Ishikawa (cell line): ENCODE measurements around the gene CYBRD1.

Experiments
- CREB1 ChIP-seq: IDR thresholded peaks from 2 replicates; pipeline ENCODE4 v1.6.1; 2012; ENCODE audit warnings: low read depth
- USF1 ChIP-seq: IDR thresholded peaks from 2 replicates; pipeline ENCODE4 v1.6.1; 2012
- TF ChIP-seq, protein P1 (sequence below): IDR thresholded peaks from 2 replicates; pipeline ENCODE4 v1.6.1; 2012; ENCODE audit warnings: low read depth, mild to moderate bottlenecking

DNA sequence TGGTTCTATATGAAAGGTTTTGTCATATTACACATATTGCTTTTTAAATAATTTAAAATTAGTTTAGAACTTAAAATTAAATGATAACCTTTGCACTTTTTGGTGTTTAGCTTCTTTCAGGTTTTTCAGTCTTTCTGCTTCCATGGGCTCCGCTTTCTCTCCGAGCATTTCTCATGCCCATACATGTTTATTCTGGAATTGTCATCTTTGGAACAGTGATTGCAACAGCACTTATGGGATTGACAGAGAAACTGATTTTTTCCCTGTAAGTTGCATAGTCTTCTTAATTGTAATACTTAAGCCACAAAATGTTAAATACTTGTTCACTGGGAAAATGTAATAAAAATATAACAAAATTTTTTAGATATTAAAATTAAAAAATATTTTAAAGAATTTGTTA, 31.0 kb downstream of the CYBRD1 start:
- TF ChIP-seq, protein P1, sequence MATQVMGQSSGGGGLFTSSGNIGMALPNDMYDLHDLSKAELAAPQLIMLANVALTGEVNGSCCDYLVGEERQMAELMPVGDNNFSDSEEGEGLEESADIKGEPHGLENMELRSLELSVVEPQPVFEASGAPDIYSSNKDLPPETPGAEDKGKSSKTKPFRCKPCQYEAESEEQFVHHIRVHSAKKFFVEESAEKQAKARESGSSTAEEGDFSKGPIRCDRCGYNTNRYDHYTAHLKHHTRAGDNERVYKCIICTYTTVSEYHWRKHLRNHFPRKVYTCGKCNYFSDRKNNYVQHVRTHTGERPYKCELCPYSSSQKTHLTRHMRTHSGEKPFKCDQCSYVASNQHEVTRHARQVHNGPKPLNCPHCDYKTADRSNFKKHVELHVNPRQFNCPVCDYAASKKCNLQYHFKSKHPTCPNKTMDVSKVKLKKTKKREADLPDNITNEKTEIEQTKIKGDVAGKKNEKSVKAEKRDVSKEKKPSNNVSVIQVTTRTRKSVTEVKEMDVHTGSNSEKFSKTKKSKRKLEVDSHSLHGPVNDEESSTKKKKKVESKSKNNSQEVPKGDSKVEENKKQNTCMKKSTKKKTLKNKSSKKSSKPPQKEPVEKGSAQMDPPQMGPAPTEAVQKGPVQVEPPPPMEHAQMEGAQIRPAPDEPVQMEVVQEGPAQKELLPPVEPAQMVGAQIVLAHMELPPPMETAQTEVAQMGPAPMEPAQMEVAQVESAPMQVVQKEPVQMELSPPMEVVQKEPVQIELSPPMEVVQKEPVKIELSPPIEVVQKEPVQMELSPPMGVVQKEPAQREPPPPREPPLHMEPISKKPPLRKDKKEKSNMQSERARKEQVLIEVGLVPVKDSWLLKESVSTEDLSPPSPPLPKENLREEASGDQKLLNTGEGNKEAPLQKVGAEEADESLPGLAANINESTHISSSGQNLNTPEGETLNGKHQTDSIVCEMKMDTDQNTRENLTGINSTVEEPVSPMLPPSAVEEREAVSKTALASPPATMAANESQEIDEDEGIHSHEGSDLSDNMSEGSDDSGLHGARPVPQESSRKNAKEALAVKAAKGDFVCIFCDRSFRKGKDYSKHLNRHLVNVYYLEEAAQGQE, result no peak
- TF ChIP-seq USF1 (no peak), CREB1 (no peak)
